ENCODE results near the gene ATP11C.

The ATP11C gene

DNA sequence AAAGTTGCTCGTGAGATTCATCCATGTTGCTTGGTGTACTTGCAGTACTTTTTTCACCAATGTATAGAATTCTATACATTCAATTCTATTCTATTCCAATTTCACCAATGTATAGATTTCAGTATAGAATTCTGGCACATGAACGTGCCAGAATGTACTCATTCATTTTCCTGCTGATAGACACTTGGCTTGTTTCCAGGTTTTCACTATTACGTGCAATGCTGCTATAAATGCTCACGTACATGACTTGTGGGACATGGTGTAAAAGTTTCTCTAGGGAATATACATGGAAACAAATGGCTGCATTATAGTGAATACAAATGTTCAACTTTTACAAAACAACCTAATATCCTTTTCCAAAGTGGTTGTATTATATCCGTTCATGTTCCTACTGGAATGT is 39.3 kb upstream of the ATP11C start:
- no peaks in the 10 kb centered on the region for H3K79me2 ChIP-seq (ENCODE audit: insufficient read depth, low read length)
- no peak for ATAC-seq (ENCODE audit: insufficient read depth, low read depth)
- H3K9ac ChIP-seq (ENCODE audit: low read depth, low read length), result no peak overlapping the region

DNA sequence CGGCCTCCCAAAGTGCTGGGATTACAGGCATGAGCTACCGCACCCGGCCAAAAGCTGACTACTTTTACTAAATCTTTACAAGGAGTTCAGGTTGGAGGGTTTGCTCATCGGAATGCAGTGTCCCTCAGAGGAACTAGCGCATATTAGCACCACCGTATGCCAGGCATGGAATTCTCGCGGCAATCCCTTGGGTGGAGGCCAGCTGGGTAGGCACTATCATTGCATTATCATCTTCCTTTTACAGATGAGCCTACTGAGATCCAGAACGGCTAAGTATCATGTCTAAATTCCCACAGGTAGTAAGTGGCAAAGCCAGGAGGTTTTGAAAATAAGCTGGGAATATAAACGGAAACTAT is 38.5 kb upstream of the ATP11C start:
- Histone ChIP-seq H3K4me3 (ENCODE audit: low read depth in 1 of 2, low read length in 2 of 2) (no peak overlapping the region), H3K4me2 (ENCODE audit: insufficient read depth, low read length) (no peak overlapping the region), H3K9me3 (ENCODE audit: insufficient read depth, low read length, severe bottlenecking) (no peaks in the 10 kb centered on the region), H2AFZ (ENCODE audit: low read depth, low read length) (no peak overlapping the region), H3K27ac (ENCODE audit: low read length) (no peak overlapping the region), H3K36me3 (ENCODE audit: insufficient read depth, low read length) (no peaks in the 10 kb centered on the region), H3K27me3 (ENCODE audit: insufficient read depth, low read length, poor library complexity) (no peaks in the 10 kb centered on the region), H3K79me2 (ENCODE audit: insufficient read depth, low read length) (no peaks in the 10 kb centered on the region), H3K4me1 (ENCODE audit: insufficient read depth, low read length) (no peaks in the 10 kb centered on the region), H4K20me1 (ENCODE audit: insufficient read depth, low read length) (no peaks in the 10 kb centered on the region), H3K9ac (ENCODE audit: low read depth, low read length) (no peak overlapping the region)
- no peak for ATAC-seq (ENCODE audit: insufficient read depth, low read depth)
- no peak for TF ChIP-seq EZH2 (IDR thresholded peaks at IDR 0.05; ENCODE audit: borderline replicate concordance, low read depth, low read length, severe bottlenecking)
- TF ChIP-seq, protein P1, sequence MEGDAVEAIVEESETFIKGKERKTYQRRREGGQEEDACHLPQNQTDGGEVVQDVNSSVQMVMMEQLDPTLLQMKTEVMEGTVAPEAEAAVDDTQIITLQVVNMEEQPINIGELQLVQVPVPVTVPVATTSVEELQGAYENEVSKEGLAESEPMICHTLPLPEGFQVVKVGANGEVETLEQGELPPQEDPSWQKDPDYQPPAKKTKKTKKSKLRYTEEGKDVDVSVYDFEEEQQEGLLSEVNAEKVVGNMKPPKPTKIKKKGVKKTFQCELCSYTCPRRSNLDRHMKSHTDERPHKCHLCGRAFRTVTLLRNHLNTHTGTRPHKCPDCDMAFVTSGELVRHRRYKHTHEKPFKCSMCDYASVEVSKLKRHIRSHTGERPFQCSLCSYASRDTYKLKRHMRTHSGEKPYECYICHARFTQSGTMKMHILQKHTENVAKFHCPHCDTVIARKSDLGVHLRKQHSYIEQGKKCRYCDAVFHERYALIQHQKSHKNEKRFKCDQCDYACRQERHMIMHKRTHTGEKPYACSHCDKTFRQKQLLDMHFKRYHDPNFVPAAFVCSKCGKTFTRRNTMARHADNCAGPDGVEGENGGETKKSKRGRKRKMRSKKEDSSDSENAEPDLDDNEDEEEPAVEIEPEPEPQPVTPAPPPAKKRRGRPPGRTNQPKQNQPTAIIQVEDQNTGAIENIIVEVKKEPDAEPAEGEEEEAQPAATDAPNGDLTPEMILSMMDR (IDR thresholded peaks at IDR 0.05; ENCODE audit: borderline replicate concordance, extremely low read depth, low read length, poor library complexity, severe bottlenecking), result no peak
- DNase-seq, result no peak

More for the DNA sequence above, 39.3 kb upstream of the ATP11C start:
- Histone ChIP-seq H3K36me3 (ENCODE audit: insufficient read depth, low read length) (no peaks in the 10 kb centered on the region), H3K4me3 (ENCODE audit: low read depth in 1 of 2, low read length in 2 of 2) (no peak overlapping the region), H3K27ac (ENCODE audit: low read length) (no peak overlapping the region), H3K9me3 (ENCODE audit: insufficient read depth, low read length, severe bottlenecking) (no peaks in the 10 kb centered on the region), H3K4me2 (ENCODE audit: insufficient read depth, low read length) (no peak overlapping the region), H2AFZ (ENCODE audit: low read depth, low read length) (no peak overlapping the region), H4K20me1 (ENCODE audit: insufficient read depth, low read length) (no peaks in the 10 kb centered on the region), H3K27me3 (ENCODE audit: insufficient read depth, low read length, poor library complexity) (no peaks in the 10 kb centered on the region), H3K4me1 (ENCODE audit: insufficient read depth, low read length) (no peaks in the 10 kb centered on the region)
- no peak for DNase-seq
- TF ChIP-seq, protein P1 (IDR thresholded peaks at IDR 0.05; ENCODE audit: borderline replicate concordance, extremely low read depth, low read length, poor library complexity, severe bottlenecking), result no peak
- no peak for TF ChIP-seq EZH2 (IDR thresholded peaks at IDR 0.05; ENCODE audit: borderline replicate concordance, low read depth, low read length, severe bottlenecking)

DNA sequence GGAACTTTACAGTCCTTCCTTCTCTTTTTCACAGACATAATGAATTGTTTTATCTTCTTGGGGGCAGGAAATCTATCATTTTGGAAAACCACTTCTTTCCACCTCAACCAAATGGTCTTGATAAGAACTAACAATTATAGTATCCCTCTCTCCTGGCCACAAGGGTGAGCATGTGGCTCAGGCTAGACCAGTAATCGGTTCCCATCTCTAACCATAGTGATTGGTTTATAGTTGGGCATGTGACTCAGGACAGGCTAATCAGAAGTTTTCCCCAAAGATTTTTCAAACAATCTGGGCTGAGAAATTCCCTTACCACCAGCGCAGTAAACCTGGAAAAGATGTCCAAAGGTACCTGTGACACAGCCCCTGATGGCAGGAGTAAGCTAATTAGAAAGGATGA is 36.4 kb upstream of the ATP11C start:
- Histone ChIP-seq H3K79me2 (ENCODE audit: insufficient read depth, low read length) (no peaks in the 10 kb centered on the region), H3K4me2 (ENCODE audit: insufficient read depth, low read length) (no peak overlapping the region), H3K36me3 (ENCODE audit: insufficient read depth, low read length) (no peaks in the 10 kb centered on the region), H3K4me1 (ENCODE audit: insufficient read depth, low read length) (no peaks in the 10 kb centered on the region), H3K27me3 (ENCODE audit: insufficient read depth, low read length, poor library complexity) (no peaks in the 10 kb centered on the region), H3K9me3 (ENCODE audit: insufficient read depth, low read length, severe bottlenecking) (no peaks in the 10 kb centered on the region), H3K9ac (ENCODE audit: low read depth, low read length) (no peak overlapping the region), H4K20me1 (ENCODE audit: insufficient read depth, low read length) (no peaks in the 10 kb centered on the region), H3K27ac (ENCODE audit: low read length) (no peak overlapping the region), H3K4me3 (ENCODE audit: low read depth in 1 of 2, low read length in 2 of 2) (no peak overlapping the region), H2AFZ (ENCODE audit: low read depth, low read length) (no peak overlapping the region)
- TF ChIP-seq, protein P1 (IDR thresholded peaks at IDR 0.05; ENCODE audit: borderline replicate concordance, extremely low read depth, low read length, poor library complexity, severe bottlenecking), result no peak
- no peak for TF ChIP-seq EZH2 (IDR thresholded peaks at IDR 0.05; ENCODE audit: borderline replicate concordance, low read depth, low read length, severe bottlenecking)
- ATAC-seq (ENCODE audit: insufficient read depth, low read depth) (no peak), DNase-seq (no peak)

DNA sequence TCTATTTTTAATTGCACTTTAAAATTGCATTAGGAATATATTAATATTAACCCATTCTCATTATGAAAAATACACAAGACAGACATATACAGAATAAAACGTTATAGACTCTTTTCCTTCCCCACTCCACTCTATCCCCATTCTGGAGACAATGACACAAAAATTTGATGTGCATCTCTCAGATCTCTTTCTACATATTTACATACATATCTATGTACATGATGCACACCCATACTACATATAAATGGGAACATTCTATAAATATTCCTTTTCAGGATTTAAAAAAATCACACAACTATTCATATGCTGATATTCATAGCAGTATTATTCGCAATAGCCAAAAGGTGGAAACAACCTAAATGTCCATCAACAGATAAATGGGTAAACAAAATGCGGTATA is 34.9 kb upstream of the ATP11C start:
- no peak overlapping the region for H3K4me3 ChIP-seq (ENCODE audit: low read depth in 1 of 2, low read length in 2 of 2)
- TF ChIP-seq EZH2 (IDR thresholded peaks at IDR 0.05; ENCODE audit: borderline replicate concordance, low read depth, low read length, severe bottlenecking), result no peak
- TF ChIP-seq, protein P1 (IDR thresholded peaks at IDR 0.05; ENCODE audit: borderline replicate concordance, extremely low read depth, low read length, poor library complexity, severe bottlenecking), result no peak

More for the DNA sequence above, 34.9 kb upstream of the ATP11C start:
- no peak overlapping the region for H3K9ac ChIP-seq (ENCODE audit: low read depth, low read length)
- H3K79me2 ChIP-seq (ENCODE audit: insufficient read depth, low read length), result no peaks in the 10 kb centered on the region
- no peak overlapping the region for H3K27ac ChIP-seq (ENCODE audit: low read length)
- H2AFZ ChIP-seq (ENCODE audit: low read depth, low read length), result no peak overlapping the region
- no peaks in the 10 kb centered on the region for H3K9me3 ChIP-seq (ENCODE audit: insufficient read depth, low read length, severe bottlenecking)
- H4K20me1 ChIP-seq (ENCODE audit: insufficient read depth, low read length), result no peaks in the 10 kb centered on the region
- no peaks in the 10 kb centered on the region for H3K27me3 ChIP-seq (ENCODE audit: insufficient read depth, low read length, poor library complexity)
- ATAC-seq (ENCODE audit: insufficient read depth, low read depth), result no peak
- no peak for DNase-seq
- no peaks in the 10 kb centered on the region for H3K36me3 ChIP-seq (ENCODE audit: insufficient read depth, low read length)
- H3K4me1 ChIP-seq (ENCODE audit: insufficient read depth, low read length), result no peaks in the 10 kb centered on the region
- no peak overlapping the region for H3K4me2 ChIP-seq (ENCODE audit: insufficient read depth, low read length)

Data from DND-41 (cell line).